Esophagus squamous epithelium (tissue), 4 donors: ENCODE results near the gene HNRNPAB.

ENCODE experiments used
- CTCF ChIP-seq, 6 experiments: fragments of 450-650 bp in 4 of 6; fragments of 200-600 bp in 2 of 6; sonication (generic) in 2 of 6; IDR thresholded peaks; one replicate each; pipeline ENCODE4 v1.5.1; 2016 to 2019; ENCODE audit warnings: antibody characterized with exemption in 6 of 6, mild to moderate bottlenecking in 4 of 6, moderate library complexity in 4 of 6
- POLR2A ChIP-seq, 4 donors: fragments of 450-650 bp; IDR thresholded peaks; one replicate each; pipeline ENCODE4 v1.6.1; 2017; ENCODE audit warnings: antibody characterized with exemption in 4 of 4, mild to moderate bottlenecking in 4 of 4, moderate library complexity in 3 of 4

- TF ChIP-seq POLR2A (IDR thresholded peaks at IDR 0.05) (no peak), CTCF (IDR thresholded peaks at IDR 0.05) (no peak)
Observed at GRCh38 chr5:178245389-178245788, 41.1 kb downstream of the HNRNPAB start.
